HG02798 (cell line): ENCODE measurements around the gene ADPRHL1.
"Not testable (repeated sequence)": the region's sequence is repeated elsewhere in the genome, so short reads cannot be mapped to it uniquely, and the experiment has no call there.

Experiments
- ATAC-seq: cut with Tn5 transposase; IDR thresholded peaks from one replicate; pipeline ENCODE4 v1.9.1; 2021; ENCODE audit warnings: mild to moderate bottlenecking; ENCODE audit not compliant: unreplicated experiment, poor library complexity

The ADPRHL1 gene

DNA sequence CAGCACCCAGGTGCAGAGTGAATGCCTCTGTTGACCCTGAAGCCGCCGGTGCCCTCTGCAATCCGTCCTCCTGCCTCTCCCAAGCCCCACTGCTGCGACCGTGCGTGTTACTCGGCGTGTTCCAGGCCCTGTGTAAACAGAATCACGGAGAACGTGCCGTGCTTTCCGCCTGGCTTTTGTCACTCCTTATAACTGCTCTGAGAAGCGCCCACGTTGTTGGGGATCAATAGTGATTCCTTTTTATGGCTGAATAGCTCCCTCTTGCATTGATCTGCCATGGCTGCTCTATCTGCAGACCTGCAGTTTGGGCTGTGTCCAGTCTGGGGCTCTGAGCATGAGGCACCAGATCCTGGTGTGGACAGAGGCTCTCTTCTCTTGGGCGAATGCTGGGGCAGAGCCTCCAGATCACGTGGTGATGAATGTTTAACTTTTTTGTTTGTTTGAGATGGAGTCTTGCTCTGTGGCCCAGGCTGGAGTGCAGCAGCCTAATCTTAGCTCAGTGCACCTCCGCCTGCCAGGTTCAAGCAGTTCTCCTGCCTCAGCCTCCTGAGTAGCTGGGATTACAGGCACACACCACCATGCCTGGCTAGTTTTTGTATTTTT lies 15.8 kb downstream of the ADPRHL1 start:
- no peak for ATAC-seq

DNA sequence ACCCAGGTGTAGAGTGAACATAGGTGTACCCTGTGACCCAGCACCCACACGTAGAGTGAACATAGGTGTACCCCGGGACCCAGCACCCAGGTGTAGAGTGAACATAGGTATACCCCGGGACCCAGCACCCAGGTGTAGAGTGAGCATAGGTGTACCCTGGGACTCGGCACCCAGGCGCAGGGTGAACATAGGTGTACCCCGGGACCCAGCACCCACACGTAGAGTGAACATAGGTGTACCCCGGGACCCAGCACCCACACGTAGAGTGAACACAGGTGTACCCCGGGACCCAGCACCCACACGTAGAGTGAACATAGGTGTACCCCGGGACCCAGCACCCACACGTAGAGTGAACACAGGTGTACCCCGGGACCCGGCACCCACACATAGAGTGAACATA lies 16.4 kb downstream of the ADPRHL1 start:
- ATAC-seq: not testable (repeated sequence)

DNA sequence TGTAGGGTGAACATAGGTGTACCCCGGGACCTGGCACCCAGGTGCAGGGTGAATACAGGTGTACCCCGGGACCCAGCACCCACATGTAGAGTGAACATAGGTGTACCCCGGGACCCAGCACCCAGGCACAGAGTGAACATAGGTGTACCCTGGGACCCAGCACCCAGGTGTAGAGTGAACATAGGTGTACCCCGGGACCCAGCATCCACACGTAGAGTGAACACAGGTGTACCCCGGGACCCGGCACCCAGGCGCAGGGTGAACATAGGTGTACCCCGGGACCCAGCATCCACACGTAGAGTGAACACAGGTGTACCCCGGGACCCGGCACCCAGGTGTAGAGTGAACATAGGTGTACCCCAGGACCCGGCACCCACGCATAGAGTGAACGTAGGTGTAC lies 17.4 kb downstream of the ADPRHL1 start:
- not testable (repeated sequence) for ATAC-seq

DNA sequence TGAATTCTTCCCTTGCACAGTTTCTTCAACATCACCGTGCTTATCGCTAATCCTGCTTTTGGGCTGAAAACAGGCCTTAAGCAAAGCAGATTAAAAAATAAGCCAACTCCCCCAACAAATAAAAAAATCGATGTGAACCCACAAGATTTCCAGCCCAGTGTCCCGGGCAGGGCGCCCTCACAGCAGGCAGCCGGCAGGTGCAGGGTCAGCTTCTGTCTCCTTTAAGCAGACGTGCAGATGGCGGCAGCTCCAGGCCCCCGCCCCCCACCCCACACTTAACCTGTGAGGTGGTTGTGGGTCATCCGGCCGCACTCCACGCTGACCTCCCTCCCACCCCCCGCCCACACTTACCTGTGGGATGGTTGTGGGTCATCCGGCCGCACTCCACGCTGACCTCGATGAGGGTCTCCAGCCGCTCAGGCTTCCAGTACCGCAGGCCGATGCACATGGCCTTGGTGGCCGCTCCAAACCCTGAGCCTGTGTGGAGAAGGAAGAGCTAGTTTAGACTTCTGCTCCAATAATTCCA lies 19.8 kb downstream of the ADPRHL1 start:
- no peak for ATAC-seq

DNA sequence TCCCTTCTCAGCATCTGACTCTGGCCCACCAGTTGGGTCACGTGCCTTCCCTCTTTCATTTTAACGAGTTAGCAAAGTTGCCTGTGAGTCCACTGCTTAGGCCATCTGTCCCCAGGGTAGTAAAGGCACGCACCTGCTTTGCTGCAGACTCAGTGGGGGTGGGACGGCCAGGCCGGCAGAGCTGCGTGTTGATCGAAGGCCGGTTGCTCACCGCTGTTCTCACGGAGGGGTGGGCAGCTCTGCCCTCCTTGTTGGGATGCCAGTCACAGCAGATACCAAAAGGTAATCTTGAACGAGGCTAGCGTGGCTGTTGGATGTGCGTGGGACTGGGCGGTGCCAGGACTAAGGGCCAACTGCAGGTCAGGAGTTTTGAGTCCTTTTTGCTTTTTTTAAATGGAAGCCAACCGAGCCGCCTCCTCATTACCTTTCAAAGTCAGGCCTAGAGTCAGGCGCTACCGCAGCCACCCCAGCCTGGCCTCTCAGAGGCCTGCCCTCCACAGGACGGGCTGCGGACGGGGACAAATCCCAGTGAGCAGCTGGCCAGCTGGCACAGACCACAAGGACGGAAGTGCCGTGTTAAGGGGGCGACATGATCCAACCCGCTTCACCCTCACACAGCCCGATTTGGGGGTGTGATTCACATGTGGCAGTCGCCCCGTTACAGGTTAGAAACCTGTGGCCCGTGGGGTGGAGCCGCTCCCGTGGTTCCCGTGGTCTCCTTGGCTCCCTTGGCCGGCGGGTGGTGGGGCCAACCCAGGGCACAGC lies 20.6 kb downstream of the ADPRHL1 start:
- ATAC-seq: no peak

DNA sequence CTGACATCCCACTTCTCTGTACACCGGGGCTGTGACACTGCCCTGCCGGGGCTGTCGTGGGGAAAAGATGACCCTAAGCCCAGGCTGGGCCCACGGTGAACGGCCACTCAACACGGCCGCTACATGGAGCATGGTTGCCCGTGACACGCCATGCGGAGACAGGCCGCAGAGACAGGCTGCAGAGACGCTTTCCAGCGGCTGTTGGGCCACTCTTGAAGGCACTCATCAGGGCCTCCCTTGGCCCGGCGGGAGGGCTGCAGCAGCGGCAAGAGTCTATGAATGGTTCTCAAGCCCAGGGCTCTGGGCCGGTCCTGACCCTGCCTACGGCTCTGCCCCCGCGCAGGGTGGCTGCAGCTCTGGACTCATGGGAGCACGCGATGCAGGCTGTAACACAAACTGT lies 22.1 kb downstream of the ADPRHL1 start:
- no peak for ATAC-seq

DNA sequence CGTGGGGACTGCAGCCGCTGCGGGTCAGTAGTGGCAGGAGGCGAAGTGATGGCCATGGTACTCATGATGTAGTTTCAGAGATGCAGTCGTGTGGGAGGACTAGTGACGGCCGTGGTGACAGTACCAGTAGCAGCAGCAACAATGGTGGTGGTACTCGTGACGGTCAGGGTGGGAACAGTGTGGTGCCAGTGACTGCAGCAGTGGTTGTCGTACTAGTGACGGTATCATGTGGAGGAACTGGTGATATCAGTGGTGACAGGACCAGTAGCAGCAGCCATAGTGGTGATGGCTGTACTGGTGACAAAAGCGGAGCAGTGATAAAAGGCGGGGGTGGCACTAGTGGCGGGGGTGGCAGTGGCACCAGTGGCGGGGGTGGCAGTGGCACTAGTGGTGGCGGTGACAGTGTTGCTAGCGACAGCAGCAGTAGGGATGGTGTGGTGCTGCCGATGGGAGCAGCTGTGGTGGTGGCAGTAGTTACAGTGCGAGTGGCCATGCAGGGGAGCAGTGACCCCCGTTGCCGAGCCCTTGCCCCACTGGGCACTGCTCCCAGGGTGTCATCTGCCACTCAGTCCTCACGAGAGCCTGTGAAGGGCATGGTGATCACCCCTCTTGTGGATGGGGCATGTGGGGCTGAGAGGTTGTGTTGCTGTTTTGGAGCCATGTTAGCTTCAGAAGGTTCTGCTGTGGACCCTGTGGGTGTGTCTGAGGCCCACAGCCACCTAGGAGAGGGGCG lies 22.7 kb downstream of the ADPRHL1 start:
- ATAC-seq: no peak

DNA sequence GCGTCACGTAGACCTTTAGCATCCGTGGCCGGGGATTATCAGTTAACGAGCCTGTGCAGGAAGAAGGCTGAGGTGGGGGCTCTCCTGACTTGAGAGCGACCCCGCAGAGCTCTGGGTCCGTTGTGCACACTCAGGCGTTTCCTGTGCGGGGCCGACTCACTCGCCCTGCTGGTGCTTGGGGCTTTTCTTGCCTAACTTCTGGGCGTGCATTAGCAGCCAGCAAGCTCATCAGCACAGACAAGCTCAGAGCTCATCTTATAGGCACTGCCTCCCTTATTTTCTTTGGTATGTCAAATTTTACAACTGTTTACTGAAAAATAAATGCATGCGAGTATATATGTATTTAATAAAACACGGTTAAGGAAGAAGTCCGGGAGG lies 23.7 kb downstream of the ADPRHL1 start:
- no peak for ATAC-seq

DNA sequence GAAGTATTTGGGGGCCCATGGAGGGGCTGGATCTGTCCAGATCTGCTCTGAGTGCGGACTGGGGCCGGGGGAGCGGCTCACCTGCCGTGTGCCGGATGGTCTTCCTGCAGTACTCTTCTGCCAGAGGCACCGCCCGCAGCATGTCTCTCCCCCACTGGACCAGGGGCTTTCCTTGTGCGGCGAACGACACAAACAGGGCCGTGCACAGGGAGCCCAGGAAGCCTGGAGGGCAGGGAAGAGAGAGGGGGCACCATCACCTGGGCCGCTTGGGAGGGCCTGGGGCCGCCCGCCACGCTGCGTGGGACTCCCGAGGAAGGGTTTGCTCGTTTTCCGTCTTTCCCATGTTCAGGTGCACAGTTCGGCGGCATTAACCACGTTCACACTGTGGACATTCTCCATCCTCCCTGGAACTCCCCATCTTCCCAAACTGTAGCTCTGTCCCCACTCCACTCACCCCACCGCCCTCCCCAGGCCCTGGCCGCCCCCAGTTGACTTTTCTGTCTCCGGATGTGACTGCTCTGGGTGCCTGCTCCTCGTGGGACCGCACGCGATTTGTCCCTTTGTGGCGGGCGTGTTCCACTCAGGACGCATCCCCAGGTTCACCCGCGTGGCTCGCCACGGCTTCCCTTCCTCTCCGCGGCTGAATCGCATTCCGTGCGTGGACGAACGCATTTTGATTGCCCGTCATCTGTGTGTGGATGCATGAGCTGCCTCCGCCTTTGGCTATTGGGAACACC lies 24.2 kb downstream of the ADPRHL1 start:
- ATAC-seq: no peak

DNA sequence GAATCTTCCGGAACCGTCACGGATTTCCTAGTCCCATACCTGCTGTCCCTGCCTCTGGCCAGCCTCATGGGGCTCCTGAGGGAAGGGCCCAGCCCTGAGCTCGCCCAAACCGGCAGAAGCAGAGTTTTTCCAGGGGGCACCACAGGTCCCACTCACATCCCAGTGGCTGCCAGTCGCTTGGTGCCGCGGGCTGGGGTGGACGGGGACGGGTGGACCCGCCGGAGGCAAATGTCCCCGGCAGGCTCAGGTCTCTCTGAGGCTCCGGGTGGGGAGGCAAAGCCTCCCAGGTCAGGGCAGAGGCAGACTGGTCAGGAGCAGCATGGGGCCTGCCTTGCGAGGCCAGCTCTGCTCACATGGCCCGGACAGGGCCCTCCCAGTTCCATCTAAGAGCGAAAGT lies 24.8 kb downstream of the ADPRHL1 start:
- ATAC-seq: no peak

DNA sequence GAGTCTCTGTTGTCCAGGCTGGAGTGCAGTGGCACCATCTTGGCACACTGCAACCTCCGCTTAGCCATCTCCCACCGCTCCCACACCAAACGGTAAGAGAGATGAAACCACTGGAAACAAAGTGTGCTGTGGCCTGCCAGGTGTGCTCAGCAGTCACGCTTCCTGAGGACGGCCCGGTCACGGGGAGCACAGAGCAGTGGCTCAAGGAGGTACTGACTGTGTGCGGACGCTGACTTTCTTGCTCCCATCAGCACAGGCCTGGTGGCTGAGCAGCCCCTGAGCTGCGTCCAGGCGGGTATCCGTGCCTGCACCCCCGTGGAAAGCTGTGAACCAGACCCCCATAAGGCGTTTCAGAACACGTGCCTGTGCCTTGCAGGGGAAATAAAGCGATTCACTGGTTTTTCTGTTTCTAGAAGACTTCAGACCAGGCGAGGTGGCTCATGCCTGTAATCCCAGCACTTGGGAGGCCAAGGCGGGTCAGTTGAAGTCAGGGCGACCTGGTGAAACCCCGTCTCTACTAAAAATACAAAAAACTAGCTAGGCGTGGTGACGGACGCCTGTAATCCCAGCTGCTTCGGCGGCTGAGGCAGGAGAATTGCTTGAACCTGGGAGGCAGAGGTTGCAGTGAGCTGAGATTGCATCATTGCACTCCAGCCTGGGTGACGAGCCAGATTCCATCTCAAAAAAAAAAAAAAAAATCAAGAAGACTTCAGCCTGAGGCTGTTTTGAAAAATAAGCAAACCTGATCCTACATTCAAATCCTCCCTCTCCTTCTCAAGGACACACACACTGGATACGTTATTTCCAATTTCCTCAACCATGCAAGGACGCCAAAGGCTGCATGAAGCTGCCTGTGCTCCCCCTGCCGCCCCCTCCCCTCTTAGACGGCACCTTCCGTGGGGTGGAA lies 25.5 kb downstream of the ADPRHL1 start:
- ATAC-seq: no peak

DNA sequence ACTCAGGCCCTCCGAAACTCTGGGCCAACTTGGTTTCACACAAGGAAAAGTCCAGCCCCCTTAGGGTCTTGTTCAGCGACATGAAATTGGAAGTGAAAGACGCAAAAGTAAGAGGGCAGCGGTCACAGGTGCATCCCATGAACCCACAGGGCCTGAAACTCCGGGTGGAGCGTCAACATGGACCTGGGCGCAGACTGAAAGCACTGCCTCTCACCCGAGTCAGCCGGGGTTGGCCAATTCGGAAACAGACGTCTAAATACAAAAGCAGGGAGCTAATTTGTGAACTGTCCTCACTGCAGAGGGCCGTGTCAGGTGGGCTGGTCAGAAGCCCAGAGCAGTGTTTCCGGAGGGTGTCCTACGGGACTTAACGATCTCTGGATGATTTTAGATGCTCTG lies 26.7 kb downstream of the ADPRHL1 start:
- ATAC-seq: no peak

DNA sequence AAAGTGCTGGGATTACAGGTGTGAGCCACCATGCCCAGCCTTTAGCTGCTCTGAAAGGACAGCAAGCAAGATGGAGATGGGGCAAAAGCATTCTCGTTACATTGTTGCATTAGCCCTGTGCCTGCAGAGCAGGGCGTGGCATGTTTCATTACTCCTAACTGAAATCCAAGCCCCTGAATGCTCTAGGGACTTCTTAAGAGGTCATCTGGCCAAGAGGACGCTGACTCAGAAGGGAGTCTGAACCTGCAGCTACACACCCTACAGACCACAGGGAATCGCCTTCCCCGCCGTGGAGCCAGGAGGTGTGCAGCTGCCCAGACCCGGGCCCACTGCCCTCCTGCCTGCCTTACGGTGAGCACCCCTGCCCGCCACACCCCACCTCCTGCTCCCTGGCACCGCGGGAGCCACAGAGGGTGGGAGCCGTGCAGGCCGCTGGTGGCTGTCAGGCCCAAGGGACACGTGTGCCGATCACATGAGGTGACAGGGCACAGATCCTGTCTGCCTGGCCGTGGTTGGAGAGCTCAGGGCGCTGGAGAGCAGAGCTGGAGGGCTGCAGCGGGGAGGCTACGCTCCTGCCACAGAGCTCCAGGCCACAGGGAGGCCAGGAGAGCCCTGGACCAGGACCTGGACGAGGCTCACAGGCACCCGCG lies 27.2 kb downstream of the ADPRHL1 start:
- no peak for ATAC-seq

DNA sequence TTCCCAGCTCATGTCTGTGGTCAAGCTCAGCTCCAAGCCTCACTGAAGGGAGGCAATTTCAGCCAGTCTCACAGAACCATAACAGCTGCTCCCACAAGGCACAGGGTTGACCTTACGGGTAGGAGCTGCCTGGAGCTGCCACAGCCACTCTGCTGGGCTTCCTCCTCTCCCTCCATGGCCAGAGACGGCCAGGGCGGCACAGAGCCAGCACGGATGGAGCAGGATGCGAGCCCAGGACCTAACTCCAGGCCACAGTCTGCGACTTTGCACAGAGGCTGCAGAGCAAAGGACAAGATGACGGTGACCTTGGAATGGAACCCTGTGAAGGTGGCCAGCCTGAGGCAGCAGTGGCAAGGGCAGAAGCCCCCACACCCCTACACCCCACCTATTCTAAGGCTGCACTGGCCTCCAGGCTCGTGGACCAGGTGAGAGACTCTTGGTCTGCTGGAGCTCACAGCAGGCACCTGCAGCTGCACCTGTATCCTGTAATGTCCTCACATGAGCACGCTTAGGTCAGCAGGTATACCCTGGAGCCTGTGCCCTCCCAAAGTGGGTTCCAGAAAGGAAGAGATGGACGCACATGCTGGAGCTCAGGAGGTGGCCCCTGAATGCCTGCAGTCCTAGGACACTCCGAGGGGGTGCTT lies 29.6 kb downstream of the ADPRHL1 start:
- ATAC-seq: no peak

DNA sequence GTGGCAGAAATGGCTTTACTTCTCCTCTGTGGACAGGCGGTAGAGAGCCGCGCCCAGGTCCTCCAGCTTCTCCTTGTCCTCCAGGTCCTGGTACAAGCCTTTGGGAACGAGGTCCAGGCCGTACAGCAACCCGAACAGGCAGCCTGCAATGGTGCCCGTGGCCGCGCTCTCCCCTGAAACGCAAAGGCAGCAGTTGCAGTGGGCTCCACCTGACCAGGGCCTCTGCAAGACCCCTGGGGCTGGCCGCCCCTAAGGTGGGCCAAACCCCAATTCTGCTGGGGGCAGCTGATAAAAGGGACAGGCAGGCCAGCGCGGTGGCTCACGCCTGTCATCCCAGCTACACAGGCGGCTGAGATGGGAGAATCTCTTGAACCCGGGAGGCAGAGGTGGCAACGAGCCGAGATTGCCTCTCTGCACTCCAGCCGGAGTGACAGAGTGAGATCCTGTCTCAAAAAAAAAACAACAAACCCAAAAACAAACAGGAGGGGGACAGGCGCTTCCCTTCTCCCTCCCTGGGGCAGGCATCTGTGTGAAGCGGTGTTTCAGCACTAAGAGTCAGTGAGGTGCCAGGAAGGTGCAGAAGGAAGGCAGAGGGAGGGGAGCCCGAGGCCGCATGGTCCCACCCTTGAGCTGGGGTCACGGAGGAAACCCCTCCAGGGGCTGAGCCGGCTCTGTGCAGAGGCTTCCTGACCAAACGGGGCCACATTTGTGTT lies 30.3 kb downstream of the ADPRHL1 start:
- ATAC-seq: no peak

DNA sequence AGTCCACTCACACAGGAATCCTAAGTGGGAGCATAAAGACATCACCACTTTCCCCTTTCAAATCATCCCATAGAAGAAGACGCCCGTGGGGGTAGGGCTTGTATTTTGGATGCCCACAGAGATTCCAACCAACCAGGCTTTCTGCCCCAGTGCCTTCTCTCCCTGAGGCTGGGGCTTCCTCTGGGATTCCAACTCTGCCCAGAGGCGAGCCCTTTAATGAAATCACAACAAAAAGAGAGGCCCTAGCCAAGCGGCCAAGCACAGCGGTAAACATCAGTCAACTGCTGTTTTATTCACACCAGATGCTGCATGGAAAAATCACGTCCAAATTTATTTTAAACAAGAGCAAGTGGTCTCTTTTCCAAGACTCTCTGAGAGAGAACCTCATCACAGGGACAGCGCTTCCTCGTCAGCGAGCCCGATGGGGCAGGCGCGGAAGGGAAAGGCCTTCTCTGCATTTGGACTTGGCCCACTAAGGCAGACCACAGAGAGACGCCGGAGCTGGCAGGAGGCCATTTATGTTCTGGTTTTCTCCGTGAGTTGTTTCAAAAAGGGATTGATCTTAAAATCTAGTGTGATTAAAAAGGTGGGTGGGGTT lies 31.5 kb downstream of the ADPRHL1 start:
- no peak for ATAC-seq

DNA sequence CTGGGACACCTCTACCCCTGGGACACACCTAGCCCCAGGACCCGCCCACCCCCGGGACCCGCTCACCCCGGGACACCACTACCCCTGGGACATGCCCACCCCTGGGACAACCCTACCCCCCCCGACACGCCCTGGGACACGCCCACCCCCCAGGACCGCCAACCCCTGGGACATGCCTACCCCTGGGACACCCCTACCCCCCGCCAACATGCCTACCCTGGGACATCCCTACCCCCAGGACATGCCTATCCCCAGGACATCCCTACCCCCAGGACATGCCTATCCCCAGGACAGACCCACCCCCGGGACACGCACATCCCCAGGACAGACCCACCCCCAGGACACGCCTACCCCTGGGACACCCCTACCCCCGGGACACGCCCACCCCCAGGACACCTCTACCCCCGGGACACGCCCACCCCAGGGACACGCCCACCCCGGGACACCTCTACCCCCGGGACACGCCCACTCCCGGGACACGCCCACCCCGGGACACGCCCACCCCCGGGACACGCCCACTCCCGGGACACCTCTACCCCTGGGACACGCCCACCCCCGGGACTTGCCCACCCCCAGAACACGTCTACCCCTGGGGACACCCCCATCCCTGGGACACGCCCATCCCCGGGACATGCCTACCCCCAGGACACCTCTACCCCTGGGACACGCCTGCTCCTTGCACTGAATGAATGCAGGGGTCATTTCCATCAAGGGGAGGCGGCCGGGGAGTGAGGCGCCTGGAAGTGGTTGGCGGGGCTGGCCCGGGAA lies 32.3 kb downstream of the ADPRHL1 start:
- no peak for ATAC-seq
